ENCODE measurements around the gene KAT8. TPM values are rescaled to one million over a fixed set of nuclear protein-coding genes. Genes with fewer than 3 reads are reported as not detected.

Gene KAT8
- total and polyA plus RNA-seq, 2 of the 13 experiments (the other 11 are each of a cell fraction or from before 2014, with no cell fraction given): 79.0 to 84.2 TPM

GRCh38 chr16:31073142-31073969 lies 44.1 kb upstream of the KAT8 start (continued):
- 0 out of 2 replicates have a peak, but pooled peaks have one; percentile 42 for TF ChIP-seq KLF13 (CRISPR knock-in tag; IDR thresholded peaks at IDR 0.05)
- no peak for TF ChIP-seq ZNF484 (CRISPR knock-in tag; IDR thresholded peaks at IDR 0.05; ENCODE audit: borderline replicate concordance, low read depth)
- TF ChIP-seq ZNF510 (CRISPR knock-in tag; IDR thresholded peaks at IDR 0.05; ENCODE audit: low read depth): no peak
- TF ChIP-seq RBAK (CRISPR knock-in tag; IDR thresholded peaks at IDR 0.05): no peak
- TF ChIP-seq ZNF605 (CRISPR knock-in tag; IDR thresholded peaks at IDR 0.05): no peak
- TF ChIP-seq NCOA1 (CRISPR knock-in tag; IDR thresholded peaks at IDR 0.05): no peak; the same call in none of the 2 replicates
- peak; percentile 94 for TF ChIP-seq HOXA5 (CRISPR knock-in tag; IDR thresholded peaks at IDR 0.05)
- TF ChIP-seq NR2F6 (IDR thresholded peaks at IDR 0.05): no peak
- TF ChIP-seq NR2F6 (CRISPR knock-in tag; IDR thresholded peaks at IDR 0.05): no peak; the same call in 1 of the 2 replicates
- peak; percentile 42 for TF ChIP-seq CERS6 (CRISPR knock-in tag; IDR thresholded peaks at IDR 0.05)
- no peak for TF ChIP-seq FOXM1 (CRISPR knock-in tag; IDR thresholded peaks at IDR 0.05)
- TF ChIP-seq RBFOX2 (IDR thresholded peaks at IDR 0.05; ENCODE audit: low read depth, low read length): peak; percentile 85
- TF ChIP-seq ZBTB4 (CRISPR knock-in tag; IDR thresholded peaks at IDR 0.05; ENCODE audit: borderline replicate concordance): no peak; the same call in 1 of the 2 replicates
- peak; percentile 62; the same call in 1 of the 2 replicates for TF ChIP-seq HDAC1 (CRISPR knock-in tag; IDR thresholded peaks at IDR 0.05)
- peak; percentile 83 for TF ChIP-seq ELF1 (CRISPR knock-in tag; IDR thresholded peaks at IDR 0.05)
- TF ChIP-seq ZNF615 (CRISPR knock-in tag; IDR thresholded peaks at IDR 0.05; ENCODE audit: borderline replicate concordance): no peak
- no peak for TF ChIP-seq ZEB1 (IDR thresholded peaks at IDR 0.05; ENCODE audit: insufficient replicate concordance, low read depth)
- TF ChIP-seq PRMT3 (CRISPR knock-in tag; IDR thresholded peaks at IDR 0.05; ENCODE audit: borderline replicate concordance, low read depth): no peak
- 0 out of 2 replicates have a peak, but pooled peaks have one; percentile 21 for TF ChIP-seq ZC3H13 (CRISPR knock-in tag; IDR thresholded peaks at IDR 0.05)
- no peak for TF ChIP-seq ZNF883 (CRISPR knock-in tag; IDR thresholded peaks at IDR 0.05; ENCODE audit: not compliant biosample characterization)
- peak; percentile 89; the same call in 1 of the 2 replicates for TF ChIP-seq ZNF256 (CRISPR knock-in tag; conservative IDR thresholded peaks at IDR 0.05)
- no peak for TF ChIP-seq PPARG (CRISPR knock-in tag; conservative IDR thresholded peaks at IDR 0.05)

Data from HepG2 (cell line).